ENCODE data around the gene ANAPC15. TPM values are rescaled to one million over a fixed set of nuclear protein-coding genes. Genes with fewer than 3 reads are reported as not detected.

ANAPC15 gene
- total and polyA plus RNA-seq, 2 experiments from 2014 or later = 52.1 to 117 TPM

GRCh38 chr11:72088076-72088808, 24.3 kb downstream of the ANAPC15 start:
- Histone ChIP-seq H2AFZ (no peak overlapping the region), H4K20me1 (replicated peaks; ENCODE audit: insufficient read depth) (no peaks in the 10 kb centered on the region; the same call in 1 of the 2 replicates), H3K36me3 (ENCODE audit: insufficient read depth) (no peaks in the 10 kb centered on the region), H3K9me2 (ENCODE audit: insufficient read depth) (no peaks in the 10 kb centered on the region), H3K4me1 (ENCODE audit: insufficient read depth) (no peaks in the 10 kb centered on the region), H3K79me2 (replicated peaks; ENCODE audit: insufficient read depth) (no peaks in the 10 kb centered on the region), H3F3A (replicated peaks; ENCODE audit: low read depth) (no peaks in the 10 kb centered on the region; the same call in 1 of the 2 replicates), H3K27me3 (ENCODE audit: insufficient read depth) (no peaks in the 10 kb centered on the region), H3K4me2 (no peak overlapping the region), H3K4me3 (no peak overlapping the region), H3K27ac (ENCODE audit: low read depth) (no peak overlapping the region)
- DNase-seq (ENCODE audit: low spot score) = no peak
- Mint-ChIP-seq H3K4me1 (peaks cover 19% of the 10 kb centered on the region), H3K4me3 (no peak overlapping the region), H3K36me3 (ENCODE audit: low read depth) (no peaks in the 10 kb centered on the region), H3K27ac (no peak overlapping the region), H3K9me3 (no peaks in the 10 kb centered on the region; the same call in 2 of the 3 replicates), H3K27me3 (ENCODE audit: insufficient read depth, low read depth, poor library complexity) (no peaks in the 10 kb centered on the region)
- ATAC-seq = no peak
- TF ChIP-seq EZH2 (IDR thresholded peaks at IDR 0.05; ENCODE audit: low read depth, unreplicated experiment) = no peak
- TF ChIP-seq ZNF331 (CRISPR knock-in tag; IDR thresholded peaks at IDR 0.05; ENCODE audit: low read depth) = no peak
- TF ChIP-seq POLR2AphosphoS5 (IDR thresholded peaks at IDR 0.05; ENCODE audit: low read depth) = no peak
- no peak for TF ChIP-seq ZNF114 (CRISPR knock-in tag; IDR thresholded peaks at IDR 0.05)
- TF ChIP-seq CREB1 (CRISPR knock-in tag; IDR thresholded peaks at IDR 0.05; ENCODE audit: low read depth) = no peak
- TF ChIP-seq ZNF462 (CRISPR knock-in tag; IDR thresholded peaks at IDR 0.05) = no peak
- no peak for TF ChIP-seq REST (IDR thresholded peaks at IDR 0.05; ENCODE audit: unreplicated experiment)

Data from GM23338 (cell line).